ENCODE data around the gene RHOH. TPM values are rescaled to one million over a fixed set of nuclear protein-coding genes. Genes with fewer than 3 reads are reported as not detected.

The RHOH gene
- total and polyA plus RNA-seq, 10 of the 15 experiments (the other 5 are each of a cell fraction or from before 2014, with no cell fraction given), result 46.5 to 120 (median 57.9) TPM

GRCh38 chr4:40185830-40186664, 10.8 kb upstream of the RHOH start:
- Histone ChIP-seq H3K79me2 (ENCODE audit: control insufficient read depth, insufficient read depth, low read length) (peaks cover 41% of the 10 kb centered on the region), H3K4me3 (no peak overlapping the region), H3K27ac (ENCODE audit: control insufficient read depth, insufficient read depth) (peak overlapping the region; percentile 89), H3K4me1 (ENCODE audit: control insufficient read depth, insufficient read depth, low read length) (peaks cover 46% of the 10 kb centered on the region), H4K20me1 (ENCODE audit: control insufficient read depth, insufficient read depth) (no peaks in the 10 kb centered on the region), H2AFZ (ENCODE audit: control insufficient read depth, low read depth, low read length) (no peak overlapping the region; the same call in 1 of the 2 replicates), H3K9ac (ENCODE audit: control insufficient read depth, insufficient read depth, low read length) (peak overlapping the region; percentile 57), H3K36me3 (ENCODE audit: control insufficient read depth in 2 of 2, insufficient read depth in 2 of 2, low read length in 1 of 2) (no peaks in the 10 kb centered on the region), H3K27me3 (replicated peaks in 1 of 2; ENCODE audit: control insufficient read depth in 2 of 2, insufficient read depth in 2 of 2, low read length in 1 of 2) (no peaks in the 10 kb centered on the region), H3K4me2 (ENCODE audit: control insufficient read depth, insufficient read depth) (peak overlapping the region; percentile 84), H3K9me3 (replicated peaks; ENCODE audit: control insufficient read depth, insufficient read depth, low read length) (no peaks in the 10 kb centered on the region)
- WGBS (ENCODE audit: insufficient coverage, insufficient replicate concordance, low lambda C conversion rate, missing lambda C conversion rate), result under 1% methylated on average over 5 of the region's 5 CpGs
- BruUV-seq (replicated peaks), result no TSS peak
- ChIA-PET SMC1A (ENCODE audit: uncharacterized antibody, unreplicated experiment) (interaction anchor here (0.9 to 20.3 kb wide), 16 partner anchors 11 to 533 kb away, joined by 3 to 374 read pairs (median 8); partner anchors contain the start of gene RHOH), POLR2A (interaction anchor here (0.6 to 7.3 kb wide), 18 partner anchors 12 to 131 kb away, joined by 3 to 102 read pairs (median 8); partner anchors contain the start of genes N4BP2 and RHOH), RAD21 (ENCODE audit: unreplicated experiment) (interaction anchor here (1.0 to 18.0 kb wide), 17 partner anchors 11 to 486 kb away, joined by 3 to 356 read pairs (median 7); partner anchors contain the start of genes N4BP2 and RHOH), CTCF (interaction anchor here (0.8 to 11.5 kb wide), 20 partner anchors 9 to 576 kb away, joined by 3 to 121 read pairs (median 4); no protein-coding TSS in a partner anchor)
- in situ Hi-C loops (cut with MboI) (loop anchor here (25.0 kb wide), 1 partner anchor 1374 kb away; the partner anchor contains the start of gene TLR1), intact Hi-C loops (cut with micrococcal nuclease; ENCODE audit: unreplicated experiment) (loop anchor here (1.0 to 2.0 kb wide), 5 partner anchors 15 to 119 kb away; no protein-coding TSS in a partner anchor)
- DNase-seq (ENCODE audit: low read depth, low spot score) (peak; percentile 94), FAIRE-seq (peak; percentile 75), ATAC-seq (peak; percentile 66)
- TF ChIP-seq PBX3 (IDR thresholded peaks at IDR 0.05; ENCODE audit: insufficient replicate concordance, low read depth, low read length) (no peak), RB1 (IDR thresholded peaks at IDR 0.05; ENCODE audit: borderline replicate concordance) (peak; percentile 52; the same call in 1 of the 2 replicates), BCL11A (IDR thresholded peaks at IDR 0.05; ENCODE audit: low read depth, low read length) (peak; percentile 96), MYB (IDR thresholded peaks at IDR 0.05; ENCODE audit: borderline replicate concordance, low read depth, low read length) (no peak), RAD21 (IDR thresholded peaks at IDR 0.05; ENCODE audit: insufficient read depth, low read depth, low read length) (0 out of 2 replicates have a peak, but pooled peaks have one; percentile 0), IRF5 (IDR thresholded peaks at IDR 0.05; ENCODE audit: borderline replicate concordance) (no peak), USF2 (IDR thresholded peaks at IDR 0.05; ENCODE audit: borderline replicate concordance, low read depth, low read length) (no peak), PAX5 (IDR thresholded peaks at IDR 0.05; ENCODE audit: borderline replicate concordance, low read depth, low read length) (peak; percentile 65), ZSCAN29 (IDR thresholded peaks at IDR 0.05) (no peak), PRDM15 (CRISPR knock-in tag; IDR thresholded peaks at IDR 0.05) (no peak), IRF4 (IDR thresholded peaks at IDR 0.05; ENCODE audit: low read depth, low read length) (peak; percentile 90), NR2C2 (IDR thresholded peaks at IDR 0.05; ENCODE audit: borderline replicate concordance, control insufficient read depth, insufficient read length, low read depth) (no peak), ZNF274 (IDR thresholded peaks at IDR 0.05; ENCODE audit: insufficient read depth, insufficient read length) (no peak), LARP7 (IDR thresholded peaks at IDR 0.05) (no peak), MEF2B (IDR thresholded peaks at IDR 0.05; ENCODE audit: partially characterized antibody, poor library complexity, severe bottlenecking) (peak; percentile 98)

Data from GM12878 (cell line).